Measurements from ENCODE around the gene OCA2. TPM values are rescaled to one million over a fixed set of nuclear protein-coding genes. Genes with fewer than 3 reads are reported as not detected.

The OCA2 gene
- total RNA-seq, 1 experiment from 2014 or later = 0.13 TPM

- ChIA-PET CTCF (no interaction called here), POLR2A (no interaction called here)
- intact Hi-C loops (cut with micrococcal nuclease; ENCODE audit: unreplicated experiment) = no loop called here
- Histone ChIP-seq H3K36me3 (ENCODE audit: control insufficient read depth, insufficient read depth, low read length) (no peaks in the 10 kb centered on the region), H3K27ac (ENCODE audit: low read length) (no peak overlapping the region), H3K27me3 (ENCODE audit: control insufficient read depth, insufficient read depth, low read length) (no peaks in the 10 kb centered on the region), H3K4me3 (ENCODE audit: low read depth in 2 of 2, low read length in 2 of 2) (no peak overlapping the region), H3K4me1 (ENCODE audit: control insufficient read depth, insufficient read depth, low read length) (no peaks in the 10 kb centered on the region), H3K9me3 (ENCODE audit: control insufficient read depth, insufficient read depth, low read depth, low read length) (no peaks in the 10 kb centered on the region)
- in situ Hi-C loops (cut with HindIII; ENCODE audit: low pct_unique_long_range_greater_than_20kb, low sequenced_read_pairs) = no loop called here
- DNase-seq (ENCODE audit: low read depth, low spot score) (no peak), ATAC-seq (no peak)
- TF ChIP-seq, protein P1, sequence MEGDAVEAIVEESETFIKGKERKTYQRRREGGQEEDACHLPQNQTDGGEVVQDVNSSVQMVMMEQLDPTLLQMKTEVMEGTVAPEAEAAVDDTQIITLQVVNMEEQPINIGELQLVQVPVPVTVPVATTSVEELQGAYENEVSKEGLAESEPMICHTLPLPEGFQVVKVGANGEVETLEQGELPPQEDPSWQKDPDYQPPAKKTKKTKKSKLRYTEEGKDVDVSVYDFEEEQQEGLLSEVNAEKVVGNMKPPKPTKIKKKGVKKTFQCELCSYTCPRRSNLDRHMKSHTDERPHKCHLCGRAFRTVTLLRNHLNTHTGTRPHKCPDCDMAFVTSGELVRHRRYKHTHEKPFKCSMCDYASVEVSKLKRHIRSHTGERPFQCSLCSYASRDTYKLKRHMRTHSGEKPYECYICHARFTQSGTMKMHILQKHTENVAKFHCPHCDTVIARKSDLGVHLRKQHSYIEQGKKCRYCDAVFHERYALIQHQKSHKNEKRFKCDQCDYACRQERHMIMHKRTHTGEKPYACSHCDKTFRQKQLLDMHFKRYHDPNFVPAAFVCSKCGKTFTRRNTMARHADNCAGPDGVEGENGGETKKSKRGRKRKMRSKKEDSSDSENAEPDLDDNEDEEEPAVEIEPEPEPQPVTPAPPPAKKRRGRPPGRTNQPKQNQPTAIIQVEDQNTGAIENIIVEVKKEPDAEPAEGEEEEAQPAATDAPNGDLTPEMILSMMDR (IDR thresholded peaks at IDR 0.05) = no peak
- TF ChIP-seq REST (IDR thresholded peaks at IDR 0.05; ENCODE audit: insufficient read depth in 1 of 2, low read depth in 2 of 2, low read length in 1 of 2) (no peak), TCF7L2 (IDR thresholded peaks at IDR 0.05; ENCODE audit: low read depth, low read length) (no peak), POLR2AphosphoS5 (IDR thresholded peaks at IDR 0.05; ENCODE audit: low read depth, low read length) (no peak), SIN3A (IDR thresholded peaks at IDR 0.05; ENCODE audit: borderline replicate concordance, insufficient read depth, low read depth, low read length) (no peak)
- BruUV-seq (replicated peaks) = no TSS peak
Observed at GRCh38 chr15:28006116-28006905, 92.8 kb downstream of the OCA2 start.

GRCh38 chr15:28005004-28005527 is 94.0 kb downstream of the OCA2 start:
- Histone ChIP-seq H3K27me3 (ENCODE audit: control insufficient read depth, insufficient read depth, low read length) (no peaks in the 10 kb centered on the region), H3K9me3 (ENCODE audit: control insufficient read depth, insufficient read depth, low read depth, low read length) (no peaks in the 10 kb centered on the region), H3K4me3 (ENCODE audit: low read depth in 2 of 2, low read length in 2 of 2) (no peak overlapping the region), H3K4me1 (ENCODE audit: control insufficient read depth, insufficient read depth, low read length) (no peaks in the 10 kb centered on the region), H3K27ac (ENCODE audit: low read length) (no peak overlapping the region), H3K36me3 (ENCODE audit: control insufficient read depth, insufficient read depth, low read length) (no peaks in the 10 kb centered on the region)
- no peak for DNase-seq (ENCODE audit: low read depth, low spot score)
- no peak for ATAC-seq
- ChIA-PET CTCF (no interaction called here), POLR2A (no interaction called here)
- BruUV-seq (replicated peaks) = no TSS peak
- in situ Hi-C loops (cut with HindIII; ENCODE audit: low pct_unique_long_range_greater_than_20kb, low sequenced_read_pairs) = no loop called here
- TF ChIP-seq, protein P1 (IDR thresholded peaks at IDR 0.05) = no peak
- TF ChIP-seq POLR2AphosphoS5 (IDR thresholded peaks at IDR 0.05; ENCODE audit: low read depth, low read length) (no peak), SIN3A (IDR thresholded peaks at IDR 0.05; ENCODE audit: borderline replicate concordance, insufficient read depth, low read depth, low read length) (no peak), REST (IDR thresholded peaks at IDR 0.05; ENCODE audit: insufficient read depth in 1 of 2, low read depth in 2 of 2, low read length in 1 of 2) (no peak), TCF7L2 (IDR thresholded peaks at IDR 0.05; ENCODE audit: low read depth, low read length) (no peak)
- intact Hi-C loops (cut with micrococcal nuclease; ENCODE audit: unreplicated experiment) = no loop called here

Data from Panc1 (cell line).